Measurements from ENCODE around the gene MED8. TPM values are rescaled to one million over a fixed set of nuclear protein-coding genes. Genes with fewer than 3 reads are reported as not detected.

The MED8 gene
- total RNA-seq, 1 experiment from 2014 or later, result 36.7 TPM

- BruUV-seq (replicated peaks), result no TSS peak
- DNase-seq (ENCODE audit: low spot score), result no peak
- no peaks in the 10 kb centered on the region for H3K27me3 ChIP-seq (replicated peaks; ENCODE audit: insufficient read depth, low read depth, low read length, poor library complexity)
- H3K4me1 ChIP-seq (ENCODE audit: insufficient read depth, low read length, poor library complexity, severe bottlenecking), result no peaks in the 10 kb centered on the region
- no peak for TF ChIP-seq EZH2 (IDR thresholded peaks at IDR 0.05; ENCODE audit: borderline replicate concordance, low read depth, low read length, poor library complexity, severe bottlenecking)
- no peak for TF ChIP-seq CTCF (conservative IDR thresholded peaks at IDR 0.05; ENCODE audit: low read depth, low read length)
- H3K4me3 ChIP-seq (ENCODE audit: low read depth, low read length, poor library complexity, severe bottlenecking), result no peak overlapping the region
- ChIA-PET POLR2A (ENCODE audit: low non-redundant PET) (no interaction called here), CTCF (no interaction called here)
- intact Hi-C loops (cut with micrococcal nuclease; ENCODE audit: unreplicated experiment), result no loop called here
- H3K9me3 ChIP-seq (ENCODE audit: low read depth, low read length, poor library complexity, severe bottlenecking), result no peaks in the 10 kb centered on the region
- H3K27ac ChIP-seq (ENCODE audit: low read depth, low read length, poor library complexity, severe bottlenecking), result no peak overlapping the region
- peaks cover 34% of the 10 kb centered on the region for H3K36me3 ChIP-seq (ENCODE audit: insufficient read depth, low read length, poor library complexity, severe bottlenecking)
Measured at GRCh38 chr1:43427941-43428340, 38.3 kb upstream of the MED8 start.

GRCh38 chr1:43427524-43427923 is 37.9 kb upstream of the MED8 start:
- intact Hi-C loops (cut with micrococcal nuclease; ENCODE audit: unreplicated experiment), result no loop called here
- H3K27me3 ChIP-seq (replicated peaks; ENCODE audit: insufficient read depth, low read depth, low read length, poor library complexity), result no peaks in the 10 kb centered on the region
- no peak for TF ChIP-seq EZH2 (IDR thresholded peaks at IDR 0.05; ENCODE audit: borderline replicate concordance, low read depth, low read length, poor library complexity, severe bottlenecking)
- TF ChIP-seq CTCF (conservative IDR thresholded peaks at IDR 0.05; ENCODE audit: low read depth, low read length), result no peak
- POLR2A ChIA-PET (ENCODE audit: low non-redundant PET), result no interaction called here
- H3K4me1 ChIP-seq (ENCODE audit: insufficient read depth, low read length, poor library complexity, severe bottlenecking), result no peaks in the 10 kb centered on the region
- no peak for DNase-seq (ENCODE audit: low spot score)
- no peaks in the 10 kb centered on the region for H3K9me3 ChIP-seq (ENCODE audit: low read depth, low read length, poor library complexity, severe bottlenecking)
- peaks cover 36% of the 10 kb centered on the region for H3K36me3 ChIP-seq (ENCODE audit: insufficient read depth, low read length, poor library complexity, severe bottlenecking)
- no peak overlapping the region for H3K4me3 ChIP-seq (ENCODE audit: low read depth, low read length, poor library complexity, severe bottlenecking)
- BruUV-seq (replicated peaks), result no TSS peak
- H3K27ac ChIP-seq (ENCODE audit: low read depth, low read length, poor library complexity, severe bottlenecking), result no peak overlapping the region
- CTCF ChIA-PET, result no interaction called here

- no peak for DNase-seq (ENCODE audit: low spot score)
- Histone ChIP-seq H3K4me1 (ENCODE audit: insufficient read depth, low read length, poor library complexity, severe bottlenecking) (no peaks in the 10 kb centered on the region), H3K27me3 (replicated peaks; ENCODE audit: insufficient read depth, low read depth, low read length, poor library complexity) (no peaks in the 10 kb centered on the region), H3K4me3 (ENCODE audit: low read depth, low read length, poor library complexity, severe bottlenecking) (no peak overlapping the region), H3K27ac (ENCODE audit: low read depth, low read length, poor library complexity, severe bottlenecking) (no peak overlapping the region), H3K36me3 (ENCODE audit: insufficient read depth, low read length, poor library complexity, severe bottlenecking) (peaks cover 31% of the 10 kb centered on the region), H3K9me3 (ENCODE audit: low read depth, low read length, poor library complexity, severe bottlenecking) (no peaks in the 10 kb centered on the region)
- TF ChIP-seq EZH2 (IDR thresholded peaks at IDR 0.05; ENCODE audit: borderline replicate concordance, low read depth, low read length, poor library complexity, severe bottlenecking) (no peak), CTCF (conservative IDR thresholded peaks at IDR 0.05; ENCODE audit: low read depth, low read length) (no peak)
- ChIA-PET CTCF (no interaction called here), POLR2A (ENCODE audit: low non-redundant PET) (no interaction called here)
- intact Hi-C loops (cut with micrococcal nuclease; ENCODE audit: unreplicated experiment), result no loop called here
- no TSS peak for BruUV-seq (replicated peaks)
Measured at GRCh38 chr1:43426221-43426620, 36.6 kb upstream of the MED8 start.

All from A673 (cell line).